ENCODE results near the gene MT1H.
"Not testable (repeated sequence)": the region's sequence is repeated elsewhere in the genome, so short reads cannot be mapped to it uniquely, and the experiment has no call there.

The MT1H gene

DNA sequence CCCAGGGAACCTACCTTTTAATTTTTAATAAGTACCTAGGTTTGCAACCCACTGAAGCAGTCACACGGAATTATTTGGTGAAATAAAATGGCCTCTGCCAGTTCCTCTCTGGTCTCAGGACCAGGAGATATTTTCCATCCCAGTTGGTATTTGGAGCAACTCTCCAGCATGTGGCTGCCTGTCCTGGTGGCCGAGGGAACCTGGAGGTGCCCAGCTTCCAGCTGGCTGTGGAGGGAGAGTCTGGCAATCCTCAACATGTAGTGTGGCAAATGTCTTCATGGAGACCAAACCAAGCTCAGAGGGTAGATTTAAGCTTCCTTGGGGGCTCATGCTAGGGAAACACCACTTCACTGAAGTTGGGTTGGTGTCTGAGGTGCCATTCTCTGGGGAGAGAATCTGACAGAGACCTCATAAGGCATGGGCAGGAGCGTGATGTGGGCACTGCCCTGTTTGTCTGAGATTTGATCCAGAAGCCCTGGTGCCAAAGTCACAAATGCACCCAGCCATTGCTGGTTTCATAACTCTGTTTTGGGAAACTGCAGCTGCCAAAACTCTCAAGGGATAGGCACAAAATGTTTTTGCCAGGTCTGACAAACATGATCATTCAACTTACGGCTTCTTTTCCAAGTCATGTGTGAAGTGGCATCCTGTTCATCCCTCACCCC is 15.4 kb downstream of the MT1H start:
- no peak for FAIRE-seq

DNA sequence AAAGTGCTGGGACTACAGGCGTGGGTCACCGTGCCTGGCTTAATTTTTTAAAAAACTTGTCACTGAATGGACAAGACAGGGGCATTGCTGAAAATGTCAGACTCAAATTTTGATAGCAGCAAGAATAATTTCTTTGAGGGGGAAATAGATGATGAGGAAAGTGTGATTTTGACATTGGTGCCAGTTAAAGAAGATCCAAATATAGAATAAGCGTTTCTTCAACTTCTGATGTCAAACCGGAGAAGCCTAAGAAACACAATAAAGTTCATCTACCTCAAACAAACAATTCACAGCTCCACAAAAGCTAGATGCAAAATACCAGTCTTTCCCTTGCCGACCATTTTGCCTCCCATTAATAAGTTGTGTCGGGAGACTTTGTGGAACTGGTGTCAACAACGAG is 17.1 kb downstream of the MT1H start:
- no peak for FAIRE-seq

DNA sequence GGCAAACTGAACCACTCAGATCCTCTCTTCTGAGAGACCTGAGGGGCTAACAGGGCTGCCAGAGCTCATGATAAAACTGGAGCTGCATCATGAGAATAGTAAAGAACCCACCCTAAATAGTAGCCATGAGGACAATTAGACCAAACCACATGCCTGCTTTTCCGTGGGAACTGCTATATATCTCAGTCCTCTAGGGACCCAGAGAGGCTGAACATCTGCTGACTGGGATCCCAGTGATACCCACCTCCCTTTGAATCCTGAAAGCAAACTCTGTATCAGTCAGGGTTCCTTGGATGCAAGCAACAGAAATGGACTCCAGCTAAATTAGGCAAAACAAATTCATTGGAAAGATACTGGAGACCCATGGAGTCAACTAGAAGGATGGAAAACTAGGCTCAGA is 19.1 kb downstream of the MT1H start:
- no peak for FAIRE-seq

DNA sequence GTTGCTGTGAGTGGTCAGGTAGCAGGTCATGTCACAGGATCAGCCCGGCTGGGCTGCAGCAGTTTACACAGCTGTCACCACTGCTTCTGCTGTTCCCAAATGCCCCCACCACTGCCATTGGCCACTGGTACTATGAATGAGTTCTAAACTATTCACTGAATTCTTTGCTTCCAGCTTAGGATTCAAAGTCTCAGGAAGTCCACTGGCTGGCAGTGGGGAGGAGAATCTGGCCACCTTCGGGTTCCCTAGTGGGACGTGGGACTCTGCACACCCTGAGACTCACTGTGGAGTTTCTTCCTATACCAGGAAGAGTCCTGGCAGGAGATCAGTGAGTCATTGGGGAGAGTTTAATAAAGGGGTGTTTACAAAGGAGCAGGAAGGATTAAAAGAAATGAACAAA is 19.6 kb downstream of the MT1H start:
- no peak for FAIRE-seq

DNA sequence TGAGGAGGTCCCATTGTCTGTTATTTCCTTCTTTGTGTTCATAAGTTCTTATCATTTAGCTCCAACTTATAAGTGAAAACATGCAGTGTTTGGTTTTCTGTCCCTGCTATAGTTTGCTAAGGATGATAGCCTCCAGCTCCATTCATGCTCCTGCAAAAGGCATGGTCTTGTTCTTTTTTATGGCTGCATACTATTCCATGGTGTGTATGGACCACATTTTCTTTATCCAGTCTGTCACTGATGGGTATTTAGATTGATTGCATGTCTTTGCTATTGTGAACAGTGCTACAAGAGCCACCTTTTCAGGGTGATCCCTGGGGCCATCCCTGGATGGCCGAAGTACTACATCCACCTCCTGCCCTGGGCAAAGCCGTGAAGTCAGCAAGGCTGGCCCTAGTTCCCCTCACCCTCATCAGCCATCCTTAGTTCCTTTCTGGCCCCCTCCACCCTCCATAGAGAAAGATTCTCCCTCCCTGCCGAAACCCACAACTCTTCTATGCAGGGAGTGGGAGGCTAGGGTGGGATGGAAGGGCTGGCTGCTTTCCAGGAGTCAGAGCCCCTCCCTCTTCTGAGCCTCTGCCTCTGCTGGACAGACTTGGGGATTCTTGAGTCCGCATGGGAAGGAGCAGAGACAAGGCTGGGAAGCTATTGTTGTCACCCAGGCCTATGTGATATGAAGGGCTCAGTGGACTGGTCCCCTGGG is 21.0 kb downstream of the MT1H start:
- no peak for FAIRE-seq

DNA sequence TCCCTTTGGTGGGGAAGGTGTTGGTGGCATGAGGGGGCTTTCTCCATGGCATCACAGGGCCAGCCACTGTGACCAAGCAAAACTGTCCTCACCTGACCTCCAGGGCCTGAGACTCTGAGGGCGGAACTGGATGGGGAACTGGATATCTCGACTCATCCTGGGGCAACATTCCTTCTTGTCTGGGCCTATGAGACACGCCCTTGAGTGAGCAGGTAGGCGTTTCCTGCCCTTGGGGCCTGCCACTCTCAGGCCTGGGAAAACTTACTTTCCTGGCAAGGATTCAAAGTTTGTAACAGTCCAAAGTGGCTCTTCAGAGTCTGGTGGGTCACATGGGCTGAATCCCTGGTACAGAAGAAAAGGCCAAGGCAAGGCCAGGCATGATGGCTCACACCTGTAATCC is 22.3 kb downstream of the MT1H start:
- FAIRE-seq = no peak

DNA sequence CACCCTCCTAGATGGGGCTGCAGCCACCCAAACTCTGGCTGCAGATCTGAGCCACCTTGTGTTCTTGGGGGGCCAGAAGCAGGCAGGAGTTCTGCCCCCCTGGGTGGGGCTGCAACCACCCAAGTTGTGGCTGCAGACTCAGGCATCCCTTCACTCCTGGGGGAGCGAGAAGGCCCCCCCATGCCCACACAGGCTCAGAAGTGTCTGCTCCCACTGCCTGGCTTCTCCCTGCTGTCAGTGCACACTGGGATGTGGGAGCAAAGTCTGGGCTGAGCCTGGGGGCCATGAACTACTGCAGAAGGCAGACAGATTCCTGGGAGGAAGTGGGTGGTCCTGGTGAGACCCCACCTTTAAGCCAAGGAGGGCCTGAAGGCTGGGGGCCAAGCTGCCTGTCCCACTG is 25.6 kb downstream of the MT1H start:
- no peak for FAIRE-seq

DNA sequence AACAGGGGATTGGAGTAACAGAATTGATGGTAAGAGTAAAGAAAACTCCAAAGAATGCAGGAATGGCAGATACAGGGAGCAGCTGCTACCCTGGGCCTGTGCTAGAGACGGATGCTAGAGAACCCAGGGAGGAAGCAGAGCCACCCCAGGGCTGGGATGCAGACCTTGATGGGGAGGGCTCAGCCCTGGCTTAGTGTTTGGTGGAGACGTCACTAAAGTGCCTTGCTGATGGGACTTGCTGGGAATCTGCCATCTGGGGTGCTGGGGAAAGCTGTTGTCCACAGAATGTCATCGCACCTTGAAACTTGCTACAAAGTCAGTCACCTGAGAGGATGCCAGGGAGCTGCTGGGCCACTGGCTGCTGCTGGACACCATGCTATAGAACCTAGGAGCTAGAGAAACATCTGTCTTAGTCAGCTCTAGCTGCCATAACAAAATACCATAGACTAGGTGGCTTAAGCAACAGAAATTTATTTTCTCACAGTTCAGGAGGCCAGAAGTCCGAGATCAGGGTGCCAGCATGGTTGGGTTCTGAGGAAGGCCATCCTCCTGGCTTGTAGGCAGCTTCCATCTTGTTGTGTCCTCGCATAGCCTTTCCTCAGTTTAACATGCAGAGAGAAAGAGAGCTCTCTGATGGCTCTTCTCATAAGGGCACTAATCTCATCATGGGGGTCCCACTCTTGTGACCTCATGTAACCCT is 28.0 kb downstream of the MT1H start:
- no peak for FAIRE-seq

DNA sequence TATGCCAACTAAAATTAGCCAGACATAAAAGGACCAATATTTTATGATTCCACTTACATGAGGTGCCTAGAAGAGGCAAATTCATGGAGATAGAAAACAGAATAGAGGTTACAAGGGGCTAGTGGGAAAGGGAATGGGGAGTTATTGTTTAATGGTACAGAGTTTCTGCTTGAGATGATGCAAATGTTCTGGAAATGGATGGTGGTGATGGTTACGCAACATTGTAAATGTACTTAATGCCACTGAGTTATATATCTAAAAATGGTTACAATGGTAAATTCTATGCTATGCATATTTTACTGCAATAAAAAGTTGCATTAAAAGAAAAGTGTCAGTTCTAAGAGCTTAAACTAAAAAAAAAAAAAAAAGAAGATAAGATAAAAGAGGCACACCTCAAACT is 30.6 kb downstream of the MT1H start:
- FAIRE-seq = no peak

DNA sequence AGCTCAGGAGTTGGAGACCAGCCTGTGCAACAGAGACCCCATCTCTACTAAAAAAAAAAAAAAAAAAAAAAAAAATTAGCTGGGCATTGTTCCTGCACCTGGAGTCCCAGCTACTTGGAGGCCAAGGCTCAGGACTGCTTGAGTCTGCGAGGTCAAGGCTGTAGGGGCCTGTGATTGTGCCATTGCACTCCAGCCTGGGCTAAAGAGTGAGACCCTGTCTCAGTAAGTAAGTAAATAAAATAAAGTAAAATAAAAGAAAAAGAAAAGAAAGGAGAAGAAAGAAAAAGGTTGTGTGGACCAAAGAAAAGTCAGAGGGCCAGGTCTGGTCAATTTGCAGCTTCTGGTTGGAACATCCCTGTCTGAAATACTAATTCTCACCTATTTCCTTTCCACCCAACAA is 31.0 kb downstream of the MT1H start:
- FAIRE-seq = no peak

DNA sequence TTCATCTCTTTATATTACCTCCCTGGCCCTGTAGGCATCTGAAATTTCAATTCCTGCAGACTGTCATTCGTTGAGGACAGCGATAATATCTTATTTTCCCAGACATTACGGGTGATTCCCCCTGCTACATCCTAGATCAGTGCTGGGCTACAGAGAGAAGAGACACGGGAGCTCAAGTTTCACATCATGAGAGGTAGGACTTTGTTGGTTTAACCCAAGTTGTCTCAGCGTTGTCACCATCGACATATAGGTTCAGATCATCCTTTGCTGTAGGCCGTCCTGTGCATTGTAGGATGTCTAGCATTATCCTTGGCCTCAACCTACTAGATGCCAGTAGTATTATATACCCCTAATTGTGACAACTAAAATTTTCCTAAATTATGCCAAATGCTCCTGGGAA is 31.9 kb downstream of the MT1H start:
- FAIRE-seq = no peak

DNA sequence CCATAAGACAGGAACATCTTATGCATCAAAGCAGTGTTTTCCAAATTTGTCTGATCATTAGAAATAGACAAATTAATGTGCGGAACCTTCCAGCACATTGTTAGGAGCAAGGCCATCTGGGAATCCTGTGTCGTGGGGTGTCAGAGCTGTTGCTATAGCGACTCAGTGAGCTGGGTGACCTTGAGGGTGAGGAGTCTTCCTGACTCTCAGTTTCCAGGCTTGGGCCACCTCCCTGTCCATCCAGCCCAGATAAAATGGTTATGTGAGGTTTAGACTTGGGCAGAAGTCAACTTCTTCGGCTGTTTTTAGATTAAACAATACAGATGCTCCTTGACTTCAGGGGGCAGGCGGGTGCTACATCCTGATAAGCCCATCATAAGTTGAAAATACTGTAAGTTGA is 33.2 kb downstream of the MT1H start:
- FAIRE-seq = no peak

DNA sequence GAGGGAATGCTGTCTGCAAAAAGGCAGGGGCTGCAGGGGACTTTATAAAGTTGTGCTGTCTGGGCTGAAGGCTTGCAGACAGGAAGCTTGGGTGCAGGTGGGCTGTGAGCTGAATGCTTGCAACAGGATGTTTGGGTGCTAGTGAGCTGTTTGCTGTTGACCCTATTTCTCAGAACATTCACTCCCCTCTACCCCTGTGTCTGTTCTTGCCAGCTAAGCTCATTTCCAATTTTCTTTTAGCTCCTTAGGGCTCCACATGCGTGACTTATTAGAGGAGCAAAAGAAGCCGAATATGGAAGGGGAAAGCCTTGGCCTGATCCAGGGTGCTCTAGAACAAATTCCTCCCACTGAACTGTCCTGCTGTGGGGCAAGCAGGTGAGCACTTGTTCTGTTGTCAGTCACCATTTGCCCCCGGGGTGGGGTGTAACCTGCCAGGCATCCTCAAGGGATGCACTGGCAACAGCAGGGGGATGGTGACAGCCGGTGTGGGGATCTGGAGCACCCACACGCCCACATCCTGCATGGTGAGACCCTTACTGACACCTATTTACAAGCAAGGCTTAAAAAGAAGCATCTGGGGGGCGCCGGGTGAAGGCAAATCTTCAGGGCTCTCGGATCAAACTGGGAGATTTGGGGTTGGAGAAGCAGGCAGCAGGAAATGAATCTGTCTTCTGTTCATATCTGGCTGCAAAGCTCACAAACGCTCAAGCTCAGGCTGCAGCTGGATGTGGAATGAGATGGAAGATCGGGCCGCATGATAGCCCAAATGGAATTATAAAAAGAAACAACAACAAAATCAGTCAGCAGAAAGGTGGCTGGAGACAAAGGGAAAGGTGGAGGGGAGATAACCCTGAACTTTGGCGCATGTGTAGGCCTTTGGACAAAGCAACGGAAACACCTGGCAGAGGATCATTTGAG is 39.2 kb downstream of the MT1H start:
- no peak for FAIRE-seq

DNA sequence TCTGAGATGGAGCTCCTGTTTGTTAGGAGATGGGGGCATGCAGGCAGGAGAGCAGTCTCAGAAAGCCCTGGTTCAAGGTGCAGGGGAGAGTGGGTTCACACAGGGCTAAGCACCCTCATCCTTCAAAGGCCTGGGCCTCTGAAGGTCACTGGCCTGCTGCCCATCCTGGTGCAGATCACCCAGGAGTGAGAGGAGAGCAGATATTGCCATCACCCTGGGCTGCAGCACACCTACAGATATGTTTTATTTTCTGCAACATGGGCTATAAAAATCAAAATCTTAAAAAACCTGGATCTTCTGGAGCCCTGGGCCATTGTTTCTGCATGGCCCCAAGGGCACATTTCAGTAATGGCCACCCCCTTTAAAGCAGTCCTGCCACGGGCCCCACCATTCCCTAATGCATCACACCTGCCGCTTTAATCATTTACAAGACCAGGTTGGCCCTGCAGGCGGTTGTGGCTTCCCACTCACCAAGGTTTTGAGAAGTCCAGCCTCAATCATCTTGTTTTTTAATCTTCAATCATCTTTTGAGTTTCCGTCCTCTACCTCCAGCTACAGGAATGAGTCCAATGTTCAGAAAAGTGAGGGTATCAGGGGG is 39.9 kb downstream of the MT1H start:
- FAIRE-seq = no peak

DNA sequence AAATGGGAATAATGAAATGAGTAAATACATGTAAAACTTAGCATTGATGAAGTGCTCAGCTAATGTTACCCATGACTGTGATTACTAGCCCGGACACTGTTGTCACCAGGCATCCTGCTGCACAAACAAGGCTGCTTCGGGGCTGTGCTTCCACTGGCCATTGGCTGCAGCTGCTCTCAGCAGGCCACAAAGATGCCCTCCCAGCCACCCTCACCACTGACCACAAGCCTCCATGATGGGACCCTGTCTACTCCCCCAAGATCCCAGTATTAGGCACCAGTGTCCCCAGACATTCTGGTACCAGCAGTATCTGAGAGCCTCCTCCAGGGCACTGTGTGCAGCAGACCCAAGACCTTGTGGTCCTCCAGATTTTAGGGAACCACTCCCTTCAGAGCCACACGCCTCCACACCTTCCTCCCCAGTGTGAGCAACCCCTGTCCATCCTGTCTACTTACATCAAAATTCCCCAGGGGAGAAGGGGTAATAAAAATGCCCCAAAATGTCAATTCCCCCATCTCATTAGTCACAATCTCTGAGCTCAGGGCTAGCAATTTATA is 40.6 kb downstream of the MT1H start:
- no peak for FAIRE-seq

DNA sequence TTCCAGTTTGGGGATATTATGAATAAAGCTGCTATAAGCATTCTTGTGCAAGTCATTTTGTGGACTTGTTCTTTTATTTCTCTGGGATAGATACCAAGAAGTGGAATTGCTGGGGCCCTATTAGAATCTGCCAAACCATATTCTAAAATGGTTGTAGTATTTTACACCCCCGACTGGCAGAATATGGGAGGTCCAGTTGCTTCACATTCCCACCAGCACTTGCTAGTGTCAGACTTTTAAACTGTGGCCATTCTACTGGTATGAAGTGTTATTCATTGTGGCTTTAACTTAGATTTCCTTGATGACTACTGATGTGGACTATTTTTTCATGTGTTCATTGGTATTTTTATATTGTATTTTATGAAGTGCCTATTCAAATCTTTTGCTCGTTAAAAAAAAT is 42.2 kb downstream of the MT1H start:
- FAIRE-seq = no peak

DNA sequence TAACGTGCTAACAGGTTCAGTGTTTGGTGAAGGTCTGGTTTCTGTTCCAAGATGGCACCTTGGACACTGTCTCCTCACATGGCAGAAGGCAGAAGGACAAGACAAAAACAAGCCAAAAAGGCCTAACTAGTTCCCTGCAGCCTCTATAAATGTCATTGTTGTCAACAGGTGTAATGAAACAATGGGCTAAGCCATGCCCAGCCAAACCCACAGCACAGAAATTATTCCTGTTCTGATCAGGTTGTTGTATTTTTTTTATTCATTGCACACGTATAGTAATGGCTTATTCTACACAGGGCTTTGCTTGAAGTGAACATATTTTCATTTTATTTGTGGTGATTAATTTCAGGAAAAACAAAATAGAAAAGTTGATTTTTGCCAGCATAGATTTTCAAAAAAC is 44.2 kb downstream of the MT1H start:
- no peak for FAIRE-seq

DNA sequence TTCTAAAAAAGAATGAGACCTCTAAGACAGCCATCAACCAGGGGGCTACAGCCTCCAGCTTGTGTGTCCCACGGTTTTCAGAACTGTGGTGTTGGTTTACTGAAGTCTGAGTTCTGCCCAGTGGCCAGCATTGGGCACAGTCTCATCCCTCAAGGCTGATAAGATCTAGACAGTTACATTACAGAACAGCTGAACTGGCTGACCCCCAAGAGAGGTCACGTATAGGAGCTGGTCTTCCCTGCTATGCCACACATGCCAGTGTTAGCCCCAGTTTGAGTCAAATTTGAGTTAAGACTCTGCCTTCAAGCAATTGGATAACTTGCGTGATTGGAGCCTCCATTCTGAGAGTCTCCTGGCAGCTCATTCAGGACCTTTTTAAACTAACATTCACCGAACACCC is 45.5 kb downstream of the MT1H start:
- FAIRE-seq = no peak

DNA sequence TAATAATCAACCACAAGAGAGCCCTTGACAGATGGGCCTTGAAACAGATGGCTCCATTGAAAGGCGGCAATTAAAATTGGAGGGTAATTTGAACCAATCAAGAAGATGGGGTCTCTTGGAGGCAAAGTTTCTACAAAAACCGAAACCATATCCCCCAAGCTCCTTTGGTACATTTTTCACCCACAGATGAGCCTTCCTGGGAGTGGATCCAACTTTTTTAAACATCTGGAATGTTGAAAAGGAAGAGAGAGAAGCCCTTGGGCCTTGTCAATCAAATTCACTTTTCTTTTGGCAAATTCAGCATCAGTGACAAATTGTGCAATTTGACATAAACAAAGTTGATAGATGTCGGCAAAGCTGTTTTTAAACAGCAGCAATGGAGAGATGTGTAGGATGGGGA is 47.1 kb downstream of the MT1H start:
- FAIRE-seq = no peak

DNA sequence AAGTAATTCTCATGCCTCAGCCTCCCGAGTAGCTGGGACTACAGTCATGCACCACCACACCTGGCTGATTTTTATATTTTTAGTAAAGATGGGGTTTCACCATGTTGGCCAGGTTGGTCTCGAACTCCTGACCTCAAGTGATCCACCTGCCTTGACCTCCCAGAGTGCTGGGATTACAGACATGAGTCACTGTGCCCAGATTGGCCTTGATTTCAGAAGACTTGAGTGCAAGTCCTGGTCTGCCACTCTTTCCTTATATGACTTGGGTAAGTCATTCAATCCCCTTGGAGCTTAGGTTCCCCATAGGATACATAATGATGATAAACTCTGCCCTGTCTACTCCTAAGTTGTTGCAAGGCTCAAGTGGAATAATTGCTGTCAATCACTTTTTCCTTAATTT is 47.9 kb downstream of the MT1H start:
- not testable (repeated sequence) for FAIRE-seq

Measured in colon (tissue), 2 donors.